HCT116 (cell line): Measurements from ENCODE around the gene CLCN4. TPM values are rescaled to one million over a fixed set of nuclear protein-coding genes. Genes with fewer than 3 reads are reported as not detected.

Experiments used
- ATAC-seq: fragments of 200-7000 bp; cut with Tn5 transposase; 2 replicates; pipeline ENCODE4 v1.9.1; 2020; ENCODE audit warnings: mild to moderate bottlenecking, moderate library complexity
- BruUV-seq: library from RNA; stranded (reverse); fragments of 400-500 nt; replicated peaks from 2 replicates; lab custom pipeline; 2021; lab: Mats Ljungman, UMichigan
- CTCF ChIA-PET: fragments of 300-600 bp; sonication (Branson Sonifier 250); formaldehyde crosslinking; loops from one replicate; lab custom pipeline; 2021; ENCODE audit warnings: antibody characterized with exemption; lab: Charles Lee
- POLR2A ChIA-PET: fragments of 300-600, 350-600 bp; sonication (Branson Sonifier 250); formaldehyde crosslinking; loops from one replicate; lab custom pipeline; 2021; ENCODE audit warnings: antibody characterized with exemption; lab: Charles Lee
- RAD21 ChIA-PET, 2 experiments: fragments of 300-600 bp; sonication (Branson Sonifier 250); formaldehyde crosslinking; loops; one replicate each; lab custom pipeline; 2023; ENCODE audit warnings: low total read pairs in 2 of 2; ENCODE audit not compliant: uncharacterized antibody in 2 of 2, unreplicated experiment in 2 of 2, low non-redundant PET in 1 of 2; lab: Charles Lee
- DNase-seq: peaks from one replicate; pipeline ENCODE4 v3.0.0-alpha.2; 2010; ENCODE audit warnings: low read depth, low spot score
- H2AFZ ChIP-seq: fragments of 200-600 bp; shearing (Covaris generic), sonication (generic); 2 replicates; pipeline ENCODE4 v1.6.1; 2017; ENCODE audit warnings: low read depth, mixed run types, mixed read lengths, antibody characterized with exemption, low read length; ENCODE audit not compliant: poor library complexity, severe bottlenecking
- H3K27ac ChIP-seq: 2 replicates; pipeline ENCODE4 v1.5.1; 2012; ENCODE audit warnings: low read depth, low read length
- H3K27me3 ChIP-seq: fragments of 200-600 bp; sonication (generic); 2 replicates; pipeline ENCODE4 v1.6.1; 2016; ENCODE audit warnings: mixed run types, low read length, mixed read lengths; ENCODE audit not compliant: insufficient read depth
- H3K36me3 ChIP-seq, 2 experiments: fragments of 200-500 bp in 1 of 2; fragments of 200-600 bp in 1 of 2; sonication (Bioruptor generic) in 1 of 2; sonication (generic) in 1 of 2; 2 replicates each; pipeline versions ENCODE4 v1.5.1 to v1.6.1; 2014 to 2016; ENCODE audit warnings: low read length in 2 of 2, inconsistent platforms in 1 of 2, mixed read lengths in 1 of 2, mixed run types in 1 of 2; ENCODE audit not compliant: insufficient read depth in 2 of 2, control insufficient read depth in 1 of 2
- H3K4me1 ChIP-seq, 2 experiments: fragments of 200-600 bp in 1 of 2; sonication (generic) in 1 of 2; 2 replicates each; pipeline versions ENCODE4 v1.5.1 to v1.6.1; 2012 to 2017; ENCODE audit warnings: low read length in 2 of 2, inconsistent platforms in 1 of 2, mild to moderate bottlenecking in 1 of 2, mixed read lengths in 1 of 2, mixed run types in 1 of 2, moderate library complexity in 1 of 2; ENCODE audit not compliant: insufficient read depth in 2 of 2, control insufficient read depth in 1 of 2
- H3K4me2 ChIP-seq: fragments of 200-600 bp; sonication (generic); 2 replicates; pipeline ENCODE4 v1.6.1; 2017; ENCODE audit warnings: mixed run types, low read length, mixed read lengths
- H3K4me3 ChIP-seq, 2 experiments: fragments of 200-600 bp in 1 of 2; sonication (generic) in 1 of 2; replicated peaks in 1 of 2; 2 replicates each; pipeline ENCODE4 v1.5.1; 2011 to 2016; ENCODE audit warnings: low read length in 2 of 2, control low read depth in 1 of 2, low read depth in 1 of 2, mild to moderate bottlenecking in 1 of 2, mixed read lengths in 1 of 2, mixed run types in 1 of 2
- H3K79me2 ChIP-seq: fragments of 200-600 bp; sonication (generic); 2 replicates; pipeline ENCODE4 v1.6.1; 2017; ENCODE audit warnings: mild to moderate bottlenecking, mixed run types, low read length, moderate library complexity, mixed read lengths; ENCODE audit not compliant: insufficient read depth
- H3K9ac ChIP-seq: fragments of 200-600 bp; sonication (generic); 2 replicates; pipeline ENCODE4 v1.6.1; 2016; ENCODE audit warnings: low read length, mixed read lengths
- H3K9me2 ChIP-seq: fragments of 200-600 bp; sonication (generic), shearing (Covaris generic); 2 replicates; pipeline ENCODE4 v1.6.1; 2017; ENCODE audit warnings: mixed run types, mild to moderate bottlenecking, moderate library complexity; ENCODE audit not compliant: insufficient read depth
- H3K9me3 ChIP-seq, 2 experiments: fragments of 200-500 bp in 1 of 2; fragments of 200-600 bp in 1 of 2; sonication (Bioruptor generic) in 1 of 2; sonication (generic) in 1 of 2; 2 replicates each; pipeline ENCODE4 v1.6.1; 2014 to 2017; ENCODE audit warnings: low read length in 2 of 2, mixed read lengths in 2 of 2, inconsistent platforms in 1 of 2, low read depth in 1 of 2, mild to moderate bottlenecking in 1 of 2, mixed run types in 1 of 2, moderate library complexity in 1 of 2; ENCODE audit not compliant: control insufficient read depth in 1 of 2, insufficient read depth in 1 of 2
- H4K20me1 ChIP-seq: fragments of 200-600 bp; sonication (generic), shearing (Covaris generic); 2 replicates; pipeline ENCODE4 v1.6.1; 2017; ENCODE audit warnings: mixed run types, mild to moderate bottlenecking, moderate library complexity; ENCODE audit not compliant: insufficient read depth
- CEBPB ChIP-seq: IDR thresholded peaks from 2 replicates; pipeline ENCODE4 v1.6.1; 2012; ENCODE audit warnings: low read depth
- CTCF ChIP-seq, 3 experiments: fragments of 200-600 bp in 1 of 3; sonication (generic) in 1 of 3; IDR thresholded peaks in 2 of 3; conservative IDR thresholded peaks in 1 of 3; 2 replicates each; pipeline ENCODE4 v1.5.1; 2012 to 2017; ENCODE audit warnings: low read depth in 2 of 3, low read length in 2 of 3, antibody characterized with exemption in 1 of 3, borderline replicate concordance in 1 of 3, control low read depth in 1 of 3, mild to moderate bottlenecking in 1 of 3, mixed read lengths in 1 of 3, mixed run types in 1 of 3, moderate library complexity in 1 of 3; ENCODE audit not compliant: insufficient read depth in 1 of 3
- EGR1 ChIP-seq: IDR thresholded peaks from 2 replicates; pipeline ENCODE4 v1.6.1; 2012; ENCODE audit warnings: low read depth
- EZH2 ChIP-seq: fragments of 200-600 bp; sonication (generic); IDR thresholded peaks from 2 replicates; pipeline ENCODE4 v1.6.1; 2017; ENCODE audit warnings: antibody characterized with exemption, mixed run types
- EZH2phosphoT487 ChIP-seq: fragments of 200-600 bp; IDR thresholded peaks from 2 replicates; pipeline ENCODE4 v1.6.1; 2018; ENCODE audit warnings: antibody characterized with exemption, borderline replicate concordance
- FOSL1 ChIP-seq: IDR thresholded peaks from 2 replicates; pipeline ENCODE4 v1.6.1; 2012; ENCODE audit warnings: low read depth
- JUND ChIP-seq: IDR thresholded peaks from 2 replicates; pipeline ENCODE4 v1.6.1; 2012
- MAX ChIP-seq: IDR thresholded peaks from 2 replicates; pipeline ENCODE4 v1.6.1; 2012
- POLR2AphosphoS5 ChIP-seq: IDR thresholded peaks from 2 replicates; pipeline ENCODE4 v1.6.1; 2011; ENCODE audit warnings: mild to moderate bottlenecking, low read depth, low read length, moderate library complexity
- RAD21 ChIP-seq: IDR thresholded peaks from 2 replicates; pipeline ENCODE4 v1.6.1; 2012; ENCODE audit warnings: low read depth, mild to moderate bottlenecking
- REST ChIP-seq: IDR thresholded peaks from 2 replicates; pipeline ENCODE4 v1.6.1; 2012; ENCODE audit warnings: low read depth
- SIN3A ChIP-seq: IDR thresholded peaks from 2 replicates; pipeline ENCODE4 v1.6.1; 2012; ENCODE audit warnings: low read depth
- SP1 ChIP-seq: IDR thresholded peaks from 2 replicates; pipeline ENCODE4 v1.6.1; 2012; ENCODE audit warnings: low read depth
- SRF ChIP-seq: IDR thresholded peaks from 2 replicates; pipeline ENCODE4 v1.6.1; 2012; ENCODE audit warnings: low read depth
- TCF7L2 ChIP-seq: IDR thresholded peaks from 2 replicates; pipeline ENCODE4 v1.7.0; 2011; ENCODE audit warnings: borderline replicate concordance, inconsistent platforms; ENCODE audit not compliant: insufficient read depth, insufficient read length; ENCODE audit errors: extremely low read depth
- YY1 ChIP-seq: IDR thresholded peaks from 2 replicates; pipeline ENCODE4 v1.6.1; 2011; ENCODE audit warnings: low read length, low read depth, moderate library complexity, mild to moderate bottlenecking; ENCODE audit not compliant: insufficient replicate concordance; ENCODE audit errors: extremely low read depth
- ZBTB33 ChIP-seq: IDR thresholded peaks from 2 replicates; pipeline ENCODE4 v1.6.1; 2011; ENCODE audit warnings: mild to moderate bottlenecking, low read length, moderate library complexity; ENCODE audit not compliant: insufficient replicate concordance; ENCODE audit errors: extremely low read depth
- ZFX ChIP-seq: fragments of 450-650 bp; IDR thresholded peaks from 2 replicates; pipeline ENCODE4 v1.6.1; 2017
- ZNF274 ChIP-seq: fragments of 200-500 bp; sonication (Bioruptor generic); IDR thresholded peaks from 2 replicates; pipeline ENCODE4 v1.6.1; 2014; ENCODE audit warnings: mild to moderate bottlenecking, low read depth, low read length, inconsistent platforms
- intact Hi-C: fragments of 100-400 bp; cut with micrococcal nuclease; formaldehyde crosslinking; loops from 2 replicates; pipeline ENCODE4 v1.10.0; 2022
- total RNA-seq: library from RNA; stranded (reverse); gene quantifications from one replicate; pipeline ENCODE4 v1.2.1, GENCODE V29; 2021; ENCODE audit not compliant: unreplicated experiment

Gene CLCN4
- total RNA-seq, 1 experiment from 2014 or later = 3.1 TPM

- BruUV-seq = no TSS peak
Observed at GRCh38 chrX:10118530-10118929, 38.2 kb upstream of the CLCN4 start.

More at GRCh38 chrX:10118530-10118929, 38.2 kb upstream of the CLCN4 start:
- no peak for ATAC-seq
- H3K9ac ChIP-seq = no peak overlapping the region
- H4K20me1 ChIP-seq = no peaks in the 10 kb centered on the region
- no peaks in the 10 kb centered on the region for H3K4me1 ChIP-seq
- RAD21 ChIA-PET = no interaction called here
- TF ChIP-seq MAX (no peak), TCF7L2 (no peak), EGR1 (no peak), SIN3A (no peak), REST (no peak), CTCF (IDR thresholded peaks at IDR 0.05 in 2 of 3, conservative IDR thresholded peaks at IDR 0.05 in 1 of 3; ENCODE audit: borderline replicate concordance in 1 of 3, insufficient read depth in 1 of 3, low read depth in 2 of 3, low read length in 2 of 3) (no peak), SRF (no peak), JUND (no peak), FOSL1 (no peak), EZH2phosphoT487 (no peak), CEBPB (no peak), SP1 (no peak), RAD21 (no peak), ZNF274 (no peak), EZH2 (no peak), ZFX (no peak), YY1 (no peak), ZBTB33 (no peak), POLR2AphosphoS5 (no peak)
- TF ChIP-seq, all 23 proteins: peak for 0
- H3K4me3 ChIP-seq = no peak overlapping the region
- intact Hi-C loops = loop anchor here (2.0 to 5.0 kb wide), 5 partner anchors 234 to 1371 kb away; no protein-coding TSS in a partner anchor
- H3K27me3 ChIP-seq = no peaks in the 10 kb centered on the region
- no peak for DNase-seq
- no peaks in the 10 kb centered on the region for H3K36me3 ChIP-seq
- POLR2A ChIA-PET = no interaction called here
- no peak overlapping the region for H3K27ac ChIP-seq
- H2AFZ ChIP-seq = no peak overlapping the region
- CTCF ChIA-PET = no interaction called here
- H3K9me2 ChIP-seq = no peaks in the 10 kb centered on the region
- peaks cover 8 to 20% of the 10 kb centered on the region in 2 experiments; a peak in 2 of 4 replicates for H3K9me3 ChIP-seq
- H3K4me2 ChIP-seq = no peak overlapping the region
- H3K79me2 ChIP-seq = no peaks in the 10 kb centered on the region
